GM21515 (cell line): ENCODE data around the gene SIPA1L3.
"Not testable (repeated sequence)": the region's sequence is repeated elsewhere in the genome, so short reads cannot be mapped to it uniquely, and the experiment has no call there.

ENCODE experiments used
- ATAC-seq: cut with Tn5 transposase; IDR thresholded peaks from one replicate; pipeline ENCODE4 v1.9.1; 2021; ENCODE audit not compliant: unreplicated experiment

Gene SIPA1L3

DNA sequence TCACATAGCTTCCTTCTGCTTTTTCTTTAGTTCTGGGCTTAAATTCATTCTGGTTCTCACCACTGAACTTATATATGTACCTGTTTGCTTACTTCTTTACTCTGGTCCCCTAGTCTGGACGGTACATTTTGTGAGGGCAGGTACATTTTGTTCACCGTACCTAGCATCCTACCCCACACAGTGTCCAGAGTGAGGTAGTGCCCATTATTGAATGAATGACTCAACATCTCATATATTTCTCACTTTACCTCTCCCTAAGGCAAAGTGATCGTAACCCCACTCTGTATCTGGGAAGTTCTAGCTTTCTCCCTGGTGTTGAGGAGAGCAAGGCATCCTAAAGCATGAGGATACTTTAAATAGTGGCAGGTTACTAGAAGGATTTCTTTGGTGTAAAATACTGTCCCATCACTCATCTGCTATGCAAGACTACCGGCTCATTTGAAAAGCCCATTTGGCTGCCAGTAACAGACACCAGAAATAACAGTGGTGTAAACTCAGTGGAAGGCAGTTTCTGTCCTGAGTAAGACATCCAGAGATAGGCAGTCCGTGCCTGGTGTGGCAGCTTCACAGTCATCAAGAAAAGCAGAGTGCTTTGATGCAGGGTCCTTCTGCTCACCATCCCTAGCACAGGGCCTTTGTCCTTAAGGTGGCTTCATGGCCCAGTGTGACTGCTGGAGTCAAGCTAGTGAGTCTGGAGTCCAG, 111.8 kb downstream of the SIPA1L3 start:
- ATAC-seq: no peak

DNA sequence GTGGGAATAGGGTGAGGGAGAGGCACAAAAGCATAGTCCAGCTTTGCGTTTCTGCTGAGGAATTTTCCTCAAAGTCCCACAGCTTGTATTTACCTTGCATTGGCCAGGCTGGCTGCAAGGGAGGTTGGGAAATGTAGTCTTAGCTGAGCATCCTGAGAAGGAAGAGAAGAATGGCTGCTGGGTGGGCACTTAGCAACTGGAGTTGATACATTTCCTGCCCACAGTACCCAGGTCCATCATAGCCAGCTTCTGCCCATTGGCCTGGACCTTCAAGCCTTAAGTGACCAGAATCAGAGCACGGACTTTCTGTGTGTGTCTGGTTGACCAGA, 112.4 kb downstream of the SIPA1L3 start:
- ATAC-seq: no peak

DNA sequence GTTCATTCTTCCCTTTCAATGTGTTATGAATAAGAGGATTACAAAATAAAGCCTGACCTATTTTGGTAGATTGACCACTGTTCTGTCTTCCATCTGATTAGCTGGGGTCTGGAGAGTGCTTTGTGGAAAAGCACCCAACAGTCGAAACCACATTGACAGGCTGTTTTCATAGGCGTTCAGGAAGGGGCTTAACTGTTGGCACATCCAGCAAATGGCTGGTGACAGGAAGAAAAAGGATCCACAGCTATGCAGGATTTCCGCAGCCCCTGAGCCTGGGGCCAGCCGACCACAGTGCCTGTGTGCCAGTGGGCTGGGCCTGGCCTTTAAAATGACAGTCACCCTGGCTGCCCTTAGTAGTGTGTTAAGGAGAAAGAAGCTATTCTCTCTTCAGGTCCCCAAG, 113.3 kb downstream of the SIPA1L3 start:
- ATAC-seq: no peak

DNA sequence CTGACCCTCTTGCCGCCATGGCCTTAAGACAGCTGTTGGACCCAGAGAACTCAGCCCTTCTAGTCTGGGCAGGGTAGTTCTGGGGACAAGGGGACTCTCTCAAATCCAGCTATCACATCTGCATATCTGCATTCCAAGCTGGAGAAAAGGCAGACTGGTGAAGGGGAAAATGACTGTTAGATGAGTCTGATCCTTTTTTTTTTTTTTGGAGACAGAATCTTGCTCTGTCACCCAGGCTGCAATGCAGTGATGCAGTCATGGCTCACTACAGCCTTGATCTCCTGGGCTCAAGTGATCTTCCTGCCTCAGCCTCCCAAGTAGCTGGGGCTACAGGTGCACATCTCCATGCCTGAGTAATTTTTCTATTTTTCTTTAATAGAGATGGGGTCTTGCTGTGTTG, 114.3 kb downstream of the SIPA1L3 start:
- ATAC-seq: no peak

DNA sequence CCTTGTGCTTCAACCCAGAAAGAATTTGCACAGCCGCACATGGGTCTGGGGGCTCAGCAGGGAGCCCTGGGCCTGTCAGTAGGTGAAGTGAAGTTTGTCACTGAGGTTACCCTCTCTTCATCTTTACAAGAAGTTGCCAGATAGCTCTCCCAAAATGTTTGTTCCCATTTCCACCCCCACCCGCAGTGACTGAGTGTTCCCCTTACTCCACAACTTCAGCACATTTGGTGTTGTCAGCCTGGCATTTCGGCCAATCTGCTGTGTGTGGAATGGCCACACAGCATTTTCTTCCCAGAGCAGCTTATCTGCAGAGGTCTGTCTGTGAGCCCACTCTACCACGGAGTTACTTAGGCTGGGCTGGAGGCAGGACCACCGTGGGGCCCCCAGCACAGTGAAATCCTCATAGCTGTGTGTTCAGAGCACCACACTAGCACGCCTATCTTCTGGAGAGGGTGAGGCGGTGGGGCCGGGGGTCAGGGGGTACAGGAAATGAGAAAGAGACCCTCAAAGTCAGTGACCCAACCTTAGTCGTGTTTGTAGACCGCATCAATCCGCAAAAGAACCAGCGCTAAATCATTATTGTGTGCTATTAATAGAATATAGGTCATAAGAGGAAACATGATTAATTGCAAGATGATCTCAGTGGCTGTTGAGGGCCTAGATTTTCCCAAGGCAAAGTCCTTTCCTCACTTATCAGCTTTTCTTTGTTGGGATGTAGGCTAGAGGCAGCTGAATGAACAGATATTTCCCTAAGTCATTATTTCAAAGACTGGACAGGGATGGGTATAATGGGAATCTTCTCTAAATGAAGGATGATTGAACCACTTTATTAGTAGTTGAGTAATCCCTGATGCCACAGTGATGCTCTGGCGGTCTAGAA, 116.0 kb downstream of the SIPA1L3 start:
- no peak for ATAC-seq

DNA sequence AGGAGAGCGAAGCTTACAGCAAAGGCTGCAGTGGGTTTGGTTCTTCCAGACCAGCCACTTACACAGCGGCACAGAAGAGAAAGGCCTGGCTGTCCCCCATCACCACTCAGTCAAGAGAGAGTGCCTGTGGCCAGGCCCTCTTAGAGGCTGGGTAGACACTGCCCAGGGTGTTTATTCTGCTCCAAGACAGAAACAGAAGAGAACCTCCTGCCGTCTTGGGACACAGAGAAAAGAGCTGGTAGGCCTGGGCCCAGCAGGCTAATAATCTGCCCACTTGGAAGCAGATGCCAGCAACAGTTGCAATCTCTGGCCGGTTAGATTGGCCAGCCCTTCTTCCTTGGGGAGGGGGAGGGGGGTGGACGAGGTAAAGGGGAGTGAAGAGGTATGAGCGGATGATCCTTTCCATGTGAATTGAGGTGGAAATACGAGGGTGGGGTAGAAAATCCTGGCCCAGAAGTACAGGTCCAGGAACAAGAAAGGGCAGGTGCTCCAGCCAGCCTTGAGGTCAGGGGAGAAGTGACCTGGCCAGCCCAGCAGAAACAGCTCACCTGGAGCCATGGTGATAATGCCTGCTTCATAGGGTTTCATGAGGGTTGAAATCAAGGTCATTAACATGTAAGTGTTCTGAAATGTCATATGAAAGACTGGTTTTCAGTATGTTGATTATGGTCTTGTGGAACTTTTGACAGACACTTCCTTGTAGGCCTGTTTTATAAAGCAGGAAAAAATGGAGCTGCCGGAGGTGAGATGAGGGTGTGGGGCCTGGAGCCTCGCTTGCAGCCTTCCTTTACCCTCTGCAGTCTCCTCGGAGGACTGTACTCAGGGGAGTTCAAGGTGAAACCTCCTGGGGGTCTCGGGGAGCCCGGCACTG, 116.9 kb downstream of the SIPA1L3 start:
- ATAC-seq: no peak

DNA sequence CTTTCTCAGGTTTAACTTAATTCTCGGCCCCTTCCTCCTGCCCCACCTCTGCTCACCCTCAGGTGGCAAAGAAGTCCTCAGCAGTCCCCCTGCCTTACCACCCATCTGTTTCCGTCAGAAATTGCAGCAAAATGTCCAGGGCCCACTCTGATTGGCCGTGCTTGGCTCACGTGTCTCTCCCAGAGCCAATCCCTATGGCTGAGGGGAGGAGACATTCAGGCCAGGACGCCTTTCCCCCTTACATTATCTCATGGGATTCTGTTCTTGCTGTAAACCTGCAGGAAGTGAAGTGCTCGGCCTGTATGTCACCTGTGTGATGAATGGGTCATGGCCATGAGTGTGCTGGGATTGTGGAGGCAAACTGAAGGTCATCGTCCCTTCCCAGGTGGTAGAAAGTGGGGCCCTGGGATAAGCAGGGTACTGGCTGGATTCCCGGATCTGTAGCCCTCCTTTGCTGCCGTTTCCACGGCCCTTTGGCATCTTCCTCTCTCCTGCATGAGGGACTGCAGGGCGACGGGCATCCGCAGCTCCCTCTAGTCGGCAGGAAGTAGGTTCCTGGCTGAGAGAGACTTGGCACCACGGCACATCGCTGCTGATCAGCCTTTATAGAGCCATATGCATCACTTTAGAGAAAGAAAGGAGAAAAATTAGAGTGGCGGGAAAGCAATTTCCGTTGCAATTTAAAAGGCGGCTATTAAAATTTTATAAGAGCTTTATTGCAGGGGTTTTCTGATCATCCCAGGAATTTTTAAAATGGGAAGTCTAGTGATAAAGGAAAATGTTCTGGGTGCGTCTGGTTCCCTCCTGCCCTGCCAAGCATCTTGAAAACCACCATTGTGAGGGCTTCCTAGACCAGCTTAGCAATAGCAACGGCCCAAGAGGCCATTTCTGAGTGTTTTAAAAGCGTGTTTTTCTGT, 118.2 kb downstream of the SIPA1L3 start:
- ATAC-seq: no peak

DNA sequence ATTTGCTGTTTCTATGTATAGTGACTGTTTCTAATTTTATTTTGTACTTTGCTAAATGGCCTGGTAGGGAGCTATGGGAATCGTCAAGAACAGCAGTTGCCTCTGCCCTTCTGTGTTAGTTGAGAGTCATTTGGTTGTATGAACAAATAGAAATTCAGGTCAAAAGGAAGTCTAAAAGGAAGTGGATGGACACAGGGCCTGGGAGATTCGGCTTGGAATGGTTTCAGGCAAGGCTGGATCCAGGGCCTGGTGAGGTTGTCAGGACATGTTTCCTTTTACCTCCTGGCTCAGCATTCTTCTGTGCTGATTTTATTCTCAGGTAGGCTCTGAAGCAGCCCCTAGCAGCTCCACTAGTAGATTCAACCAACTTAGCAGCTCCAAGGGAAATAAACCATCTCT, 118.9 kb downstream of the SIPA1L3 start:
- ATAC-seq: no peak

DNA sequence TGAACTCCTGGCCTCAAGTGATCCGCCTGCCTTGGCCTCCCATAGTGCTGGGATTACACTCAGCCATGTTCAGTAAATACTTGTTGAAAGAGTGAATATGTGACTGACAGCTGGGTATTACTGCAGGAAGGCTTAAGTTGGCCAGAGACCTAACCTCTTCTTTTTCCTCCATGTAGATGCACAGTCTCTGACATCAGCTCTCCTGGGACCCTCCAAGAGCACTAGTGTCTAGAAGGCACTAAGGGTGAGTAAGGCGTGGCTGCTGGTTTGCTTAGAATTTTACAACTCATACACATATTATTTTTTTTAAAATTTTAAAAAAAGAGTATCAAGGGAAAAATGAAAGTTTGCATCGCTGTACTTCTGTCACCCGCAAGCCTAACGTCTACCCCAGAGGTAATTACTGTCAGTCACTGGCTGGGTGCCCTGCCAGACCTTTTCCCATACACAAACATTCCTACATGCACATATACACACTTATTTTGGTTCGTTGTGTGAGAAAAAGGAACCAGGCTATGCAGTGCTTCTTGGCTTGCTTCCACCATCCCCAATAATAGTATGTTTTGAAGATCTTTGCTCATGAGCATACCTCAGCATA, 122.0 kb downstream of the SIPA1L3 start:
- ATAC-seq: no peak

DNA sequence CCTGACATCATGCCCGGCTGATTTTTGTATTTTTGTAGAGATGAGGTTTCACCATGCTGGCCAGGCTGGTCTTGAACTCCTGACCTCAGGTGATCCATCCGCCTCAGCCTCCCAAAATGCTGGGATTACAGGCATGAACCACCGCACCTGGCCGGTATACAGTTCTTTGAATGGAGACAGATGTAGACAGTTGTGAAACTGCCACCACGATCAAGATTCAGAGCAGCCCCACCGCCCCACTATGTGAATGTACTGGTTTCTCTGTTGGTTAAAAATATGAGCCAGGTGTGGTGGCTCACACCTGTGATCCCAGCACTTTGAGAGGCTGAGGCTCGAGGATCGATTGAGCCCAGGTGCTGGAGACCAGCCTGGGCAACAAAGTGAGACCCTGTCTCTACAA, 123.0 kb downstream of the SIPA1L3 start:
- ATAC-seq: not testable (repeated sequence)

DNA sequence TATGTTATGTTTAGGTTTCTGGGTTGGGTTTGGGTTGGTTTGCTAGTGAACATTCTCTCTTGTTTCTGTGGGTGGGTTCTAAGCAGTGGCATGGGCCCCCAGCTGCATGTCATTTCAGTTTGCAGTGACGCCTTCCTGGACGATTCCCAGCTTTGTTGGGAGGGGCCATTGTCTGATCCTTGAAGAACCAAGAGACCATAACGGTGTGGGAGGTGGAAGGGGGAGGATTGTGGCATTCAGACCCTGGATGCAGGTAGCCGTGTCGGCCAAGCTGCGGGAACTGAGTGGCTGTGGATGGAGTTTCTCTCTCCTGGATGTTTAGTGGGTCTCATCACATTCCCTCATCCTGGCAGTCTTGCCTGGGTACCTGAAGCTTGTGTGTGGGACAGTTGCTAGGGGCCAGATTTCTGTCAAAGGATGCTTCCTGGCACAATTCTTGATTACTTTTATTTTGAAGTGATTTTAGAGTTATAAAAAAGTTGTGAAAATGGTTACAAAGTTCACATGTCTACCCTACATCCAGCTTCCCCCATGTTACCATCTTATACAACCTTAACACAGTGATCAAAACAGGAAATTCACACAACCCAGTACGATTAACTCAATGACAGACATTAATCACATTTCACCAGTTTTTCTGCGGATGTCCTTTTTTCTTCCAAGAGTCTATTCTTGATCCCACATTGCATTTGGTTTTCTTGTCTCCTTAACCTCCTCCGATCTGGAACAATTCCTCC, 123.8 kb downstream of the SIPA1L3 start:
- no peak for ATAC-seq

DNA sequence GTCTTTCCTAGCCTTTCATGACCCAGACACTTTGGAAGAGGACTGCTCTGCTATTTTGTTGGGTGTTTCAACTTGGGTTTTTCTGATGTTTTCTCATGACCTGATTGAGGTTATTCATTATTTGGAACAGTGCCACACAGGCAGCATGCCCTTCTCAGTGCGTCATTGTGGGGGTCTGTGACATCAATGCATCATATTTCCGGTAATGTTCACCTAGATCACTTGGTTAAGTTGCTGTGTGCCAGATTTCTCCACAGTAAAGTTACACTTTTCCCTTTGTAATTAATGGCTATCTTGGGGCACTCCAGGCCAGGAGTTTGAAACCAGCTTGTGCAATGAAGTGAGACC, 124.4 kb downstream of the SIPA1L3 start:
- no peak for ATAC-seq

DNA sequence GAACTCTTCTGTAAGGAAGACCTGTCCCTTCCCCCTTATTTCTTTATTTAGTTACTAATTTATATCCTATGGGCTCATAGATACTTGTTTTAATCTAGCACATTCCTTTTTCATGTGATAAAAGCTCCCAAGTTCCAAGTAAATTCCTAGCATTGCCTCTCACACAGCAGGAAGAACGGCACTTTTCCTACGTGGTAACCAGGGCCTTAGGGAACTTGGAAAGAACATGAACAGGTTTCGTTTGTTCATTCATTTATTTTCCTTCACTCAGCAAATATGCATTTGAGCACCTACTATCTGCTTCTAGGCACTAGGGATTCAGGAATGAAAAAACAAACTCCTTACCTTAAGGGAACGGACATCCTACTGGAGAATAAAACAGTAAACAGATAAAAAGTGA, 125.1 kb downstream of the SIPA1L3 start:
- ATAC-seq: no peak

DNA sequence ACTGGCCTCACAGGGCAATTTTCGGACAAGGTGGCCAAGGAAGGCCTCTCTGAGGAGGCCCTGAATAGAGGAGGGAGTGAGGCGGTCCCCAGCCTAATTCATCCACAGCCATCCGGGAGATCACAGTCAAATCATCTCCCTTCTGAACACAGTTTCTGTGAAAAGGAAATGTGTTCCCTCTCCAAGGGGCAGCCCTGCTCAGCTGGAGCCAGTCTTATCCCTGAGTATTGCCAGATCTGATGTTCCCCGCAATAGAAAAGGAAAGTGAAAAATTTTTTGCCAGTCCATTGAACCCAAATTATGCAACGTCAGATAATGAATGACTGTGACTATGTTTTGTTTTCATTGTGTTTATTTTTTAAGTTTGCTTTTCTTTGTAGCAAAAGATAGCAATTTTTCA, 125.9 kb downstream of the SIPA1L3 start:
- ATAC-seq: no peak

DNA sequence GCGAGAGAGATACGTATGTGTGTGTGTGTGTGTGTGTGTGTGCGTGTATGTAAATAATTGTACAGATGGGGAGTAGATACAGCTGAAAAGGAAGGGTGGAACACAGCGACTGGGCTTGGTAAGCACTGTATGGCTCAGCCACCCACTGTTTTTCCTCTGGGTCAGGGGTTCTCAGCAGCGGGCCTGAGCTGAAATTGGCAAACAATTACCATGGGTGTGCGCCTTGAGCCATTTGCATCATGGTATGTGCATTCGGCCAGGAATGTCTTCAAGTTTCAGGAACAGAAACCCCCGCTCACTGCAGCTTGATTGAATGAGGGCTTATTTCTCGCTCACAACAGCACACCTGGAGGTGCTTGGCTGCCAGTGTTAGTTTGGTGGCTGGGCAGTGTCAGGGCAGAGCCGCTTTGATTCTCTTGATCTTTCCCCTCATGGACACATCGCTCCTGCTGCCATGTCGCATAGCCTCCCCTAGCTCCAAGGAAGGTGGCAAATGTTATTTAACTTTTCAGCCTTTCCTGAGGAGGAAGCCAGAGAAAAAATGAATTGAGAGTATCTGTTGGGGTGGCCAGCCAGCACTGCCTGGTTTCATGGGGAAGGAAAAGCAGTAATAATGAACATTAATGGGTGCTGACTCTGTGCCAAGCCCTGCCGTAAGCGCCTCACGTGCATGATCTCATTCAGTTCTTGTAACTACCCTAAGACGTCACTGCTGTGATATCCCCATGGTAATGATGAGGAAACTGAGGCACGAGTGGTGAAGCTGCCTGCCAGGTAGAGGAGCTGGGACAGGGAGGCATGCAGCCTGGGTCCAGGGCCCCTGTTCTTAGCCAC, 126.9 kb downstream of the SIPA1L3 start:
- ATAC-seq: peak; percentile 64

DNA sequence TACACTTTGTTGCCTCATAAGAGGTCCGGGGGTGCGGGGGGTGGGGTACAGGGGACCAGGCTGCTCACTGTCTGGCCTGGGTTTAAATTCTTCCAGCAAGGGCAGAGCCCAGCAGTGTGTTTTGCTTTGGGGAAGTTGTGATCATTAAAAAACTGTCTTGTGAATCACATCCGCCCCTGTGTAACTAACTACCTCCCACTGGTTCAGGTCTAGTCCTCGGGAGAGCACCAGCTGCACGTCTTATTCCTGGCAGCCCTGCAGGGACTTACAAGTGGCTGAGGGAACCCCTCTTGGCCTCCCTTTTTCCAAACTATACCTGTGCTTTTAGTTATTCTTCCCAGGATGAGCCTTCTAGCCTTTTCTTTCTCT, 127.5 kb downstream of the SIPA1L3 start:
- no peak for ATAC-seq

DNA sequence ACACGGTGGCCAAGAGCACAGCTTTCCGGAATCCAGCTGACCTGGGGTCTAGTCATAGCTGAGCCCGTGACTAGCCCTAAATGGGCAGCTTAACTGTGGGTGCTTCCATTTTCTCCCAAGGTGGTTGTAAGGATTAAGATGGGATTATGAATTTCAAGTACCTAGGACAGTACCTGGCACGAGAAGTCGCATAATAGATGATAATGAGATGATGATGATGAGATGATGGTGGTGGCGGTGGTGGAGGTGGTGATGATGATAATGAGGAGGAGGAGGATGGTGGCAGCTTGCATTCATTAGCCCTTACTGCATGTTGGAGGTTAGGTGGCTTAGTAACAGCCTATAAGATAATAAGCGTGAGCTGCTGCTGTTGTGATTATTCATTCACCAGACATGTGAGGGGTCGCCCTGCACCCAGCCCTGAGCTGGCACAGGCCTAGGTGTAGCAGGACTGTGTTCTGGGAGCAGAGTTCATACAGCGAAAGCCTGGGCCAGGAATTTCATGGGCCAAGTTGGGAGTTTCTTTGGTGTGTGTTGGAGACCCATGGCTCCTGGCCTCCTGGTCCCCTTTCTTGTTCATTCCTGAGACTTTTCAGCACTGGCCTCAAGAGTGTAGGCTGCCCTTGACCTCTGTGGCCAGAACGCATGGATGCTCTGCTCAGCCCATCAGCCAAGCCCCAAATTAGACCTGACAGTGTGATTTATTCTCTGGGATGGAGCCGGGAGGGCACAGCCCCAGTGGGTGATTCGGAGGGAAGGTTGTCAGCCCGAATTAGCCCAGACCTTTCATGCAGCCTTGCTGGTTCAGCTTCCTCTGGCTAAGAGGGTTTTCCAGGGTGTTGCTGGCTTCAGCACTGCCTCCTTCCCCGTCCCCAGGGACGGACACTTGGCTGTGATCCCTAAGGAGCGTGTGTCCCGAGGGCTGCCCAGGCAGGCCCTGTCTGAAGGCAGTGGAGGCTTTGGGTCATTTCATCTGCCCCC, 128.8 kb downstream of the SIPA1L3 start:
- no peak for ATAC-seq
